Adipocyte (in vitro differentiated cells): ENCODE results near the gene KIFC3.

Experiments used
- DNase-seq: peaks from one replicate; pipeline ENCODE4 v3.0.0-alpha.2; 2015; ENCODE audit warnings: low read depth
- H3K27me3 ChIP-seq: replicated peaks from 2 replicates; pipeline ENCODE4 v1.7.0; 2013; ENCODE audit warnings: mild to moderate bottlenecking, low read length, moderate library complexity; ENCODE audit not compliant: control insufficient read depth, insufficient read depth
- H3K36me3 ChIP-seq: 2 replicates; pipeline ENCODE4 v1.7.0; 2013; ENCODE audit warnings: low read length, mild to moderate bottlenecking, moderate library complexity; ENCODE audit not compliant: control insufficient read depth, insufficient read depth, severe bottlenecking
- H3K4me1 ChIP-seq: 2 replicates; pipeline ENCODE4 v1.7.0; 2013; ENCODE audit warnings: mild to moderate bottlenecking, low read length, moderate library complexity; ENCODE audit not compliant: control insufficient read depth, insufficient read depth
- H3K4me3 ChIP-seq: 2 replicates; pipeline ENCODE4 v1.7.0; 2013; ENCODE audit warnings: mild to moderate bottlenecking, low read length, moderate library complexity
- H3K9ac ChIP-seq: 2 replicates; pipeline ENCODE4 v1.7.0; 2013; ENCODE audit warnings: mild to moderate bottlenecking, low read length, moderate library complexity
- H3K9me3 ChIP-seq: 2 replicates; pipeline ENCODE4 v1.7.0; 2013; ENCODE audit warnings: mild to moderate bottlenecking, low read length, moderate library complexity; ENCODE audit not compliant: control insufficient read depth

Gene KIFC3

GRCh38 chr16:57791893-57792461, 10.3 kb downstream of the KIFC3 start:
- Histone ChIP-seq H3K9me3 (no peaks in the 10 kb centered on the region), H3K9ac (no peak overlapping the region), H3K27me3 (no peaks in the 10 kb centered on the region), H3K4me3 (no peak overlapping the region), H3K4me1 (peaks cover 21% of the 10 kb centered on the region), H3K36me3 (peaks cover 15% of the 10 kb centered on the region)
- no peak for DNase-seq

- Histone ChIP-seq H3K36me3 (peaks cover 13% of the 10 kb centered on the region), H3K9ac (no peak overlapping the region), H3K4me1 (peaks cover 20% of the 10 kb centered on the region), H3K4me3 (no peak overlapping the region), H3K9me3 (no peaks in the 10 kb centered on the region), H3K27me3 (no peaks in the 10 kb centered on the region)
- no peak for DNase-seq
Observed at GRCh38 chr16:57791195-57791892, 10.9 kb downstream of the KIFC3 start.

GRCh38 chr16:57788951-57789350, 13.3 kb downstream of the KIFC3 start:
- Histone ChIP-seq H3K9me3 (no peaks in the 10 kb centered on the region), H3K27me3 (no peaks in the 10 kb centered on the region), H3K4me3 (no peak overlapping the region), H3K36me3 (peaks cover 11% of the 10 kb centered on the region), H3K4me1 (peaks cover 20% of the 10 kb centered on the region), H3K9ac (no peak overlapping the region)
- no peak for DNase-seq

- Histone ChIP-seq H3K27me3 (no peaks in the 10 kb centered on the region), H3K4me3 (no peak overlapping the region), H3K36me3 (peaks cover 9% of the 10 kb centered on the region), H3K9me3 (no peaks in the 10 kb centered on the region), H3K4me1 (peaks cover 20% of the 10 kb centered on the region), H3K9ac (no peak overlapping the region)
- no peak for DNase-seq
Observed at GRCh38 chr16:57788252-57788841, 13.9 kb downstream of the KIFC3 start.

- no peak for DNase-seq
- Histone ChIP-seq H3K9me3 (no peaks in the 10 kb centered on the region), H3K36me3 (peaks cover 9% of the 10 kb centered on the region), H3K9ac (no peak overlapping the region), H3K27me3 (no peaks in the 10 kb centered on the region), H3K4me3 (no peak overlapping the region), H3K4me1 (peaks cover 28% of the 10 kb centered on the region)
Observed at GRCh38 chr16:57787519-57787905, 14.8 kb downstream of the KIFC3 start.

- no peaks in the 10 kb centered on the region for H3K27me3 ChIP-seq
- H3K9ac ChIP-seq: no peak overlapping the region
- peaks cover 6% of the 10 kb centered on the region for H3K36me3 ChIP-seq
- H3K4me1 ChIP-seq: peaks cover 31% of the 10 kb centered on the region
- no peak for DNase-seq
- H3K9me3 ChIP-seq: no peaks in the 10 kb centered on the region
- no peak overlapping the region for H3K4me3 ChIP-seq
Observed at GRCh38 chr16:57786632-57787518, 15.4 kb downstream of the KIFC3 start.

- H3K27me3 ChIP-seq: no peaks in the 10 kb centered on the region
- no peaks in the 10 kb centered on the region for H3K9me3 ChIP-seq
- H3K9ac ChIP-seq: no peak overlapping the region
- no peak for DNase-seq
- no peak overlapping the region for H3K4me3 ChIP-seq
- peaks cover 22% of the 10 kb centered on the region for H3K4me1 ChIP-seq
- H3K36me3 ChIP-seq: peaks cover 6% of the 10 kb centered on the region
Observed at GRCh38 chr16:57785924-57786323, 16.4 kb downstream of the KIFC3 start.

- DNase-seq: no peak
Observed at GRCh38 chr16:57785385-57785784, 16.9 kb downstream of the KIFC3 start.

GRCh38 chr16:57784334-57784733, 18.0 kb downstream of the KIFC3 start:
- Histone ChIP-seq H3K36me3 (no peaks in the 10 kb centered on the region), H3K9me3 (no peaks in the 10 kb centered on the region), H3K27me3 (no peaks in the 10 kb centered on the region), H3K9ac (no peak overlapping the region), H3K4me3 (no peak overlapping the region), H3K4me1 (peaks cover 19% of the 10 kb centered on the region)
- no peak for DNase-seq

More at GRCh38 chr16:57785385-57785784, 16.9 kb downstream of the KIFC3 start:
- Histone ChIP-seq H3K4me1 (peaks cover 19% of the 10 kb centered on the region), H3K27me3 (no peaks in the 10 kb centered on the region), H3K9ac (no peak overlapping the region), H3K36me3 (peaks cover 2% of the 10 kb centered on the region), H3K4me3 (no peak overlapping the region), H3K9me3 (no peaks in the 10 kb centered on the region)

GRCh38 chr16:57783883-57784282, 18.4 kb downstream of the KIFC3 start:
- no peak for DNase-seq
- H3K27me3 ChIP-seq: no peaks in the 10 kb centered on the region
- no peak overlapping the region for H3K4me3 ChIP-seq
- H3K9ac ChIP-seq: no peak overlapping the region
- H3K4me1 ChIP-seq: peaks cover 19% of the 10 kb centered on the region
- H3K9me3 ChIP-seq: no peaks in the 10 kb centered on the region
- peaks cover under 1% of the 10 kb centered on the region for H3K36me3 ChIP-seq

GRCh38 chr16:57783116-57783515, 19.2 kb downstream of the KIFC3 start:
- H3K4me3 ChIP-seq: no peak overlapping the region
- DNase-seq: no peak
- peaks cover 19% of the 10 kb centered on the region for H3K4me1 ChIP-seq
- no peak overlapping the region for H3K9ac ChIP-seq
- H3K36me3 ChIP-seq: peaks cover 3% of the 10 kb centered on the region
- no peaks in the 10 kb centered on the region for H3K9me3 ChIP-seq
- H3K27me3 ChIP-seq: no peaks in the 10 kb centered on the region
